Measurements from ENCODE around the gene CSNK1D.

DNA sequence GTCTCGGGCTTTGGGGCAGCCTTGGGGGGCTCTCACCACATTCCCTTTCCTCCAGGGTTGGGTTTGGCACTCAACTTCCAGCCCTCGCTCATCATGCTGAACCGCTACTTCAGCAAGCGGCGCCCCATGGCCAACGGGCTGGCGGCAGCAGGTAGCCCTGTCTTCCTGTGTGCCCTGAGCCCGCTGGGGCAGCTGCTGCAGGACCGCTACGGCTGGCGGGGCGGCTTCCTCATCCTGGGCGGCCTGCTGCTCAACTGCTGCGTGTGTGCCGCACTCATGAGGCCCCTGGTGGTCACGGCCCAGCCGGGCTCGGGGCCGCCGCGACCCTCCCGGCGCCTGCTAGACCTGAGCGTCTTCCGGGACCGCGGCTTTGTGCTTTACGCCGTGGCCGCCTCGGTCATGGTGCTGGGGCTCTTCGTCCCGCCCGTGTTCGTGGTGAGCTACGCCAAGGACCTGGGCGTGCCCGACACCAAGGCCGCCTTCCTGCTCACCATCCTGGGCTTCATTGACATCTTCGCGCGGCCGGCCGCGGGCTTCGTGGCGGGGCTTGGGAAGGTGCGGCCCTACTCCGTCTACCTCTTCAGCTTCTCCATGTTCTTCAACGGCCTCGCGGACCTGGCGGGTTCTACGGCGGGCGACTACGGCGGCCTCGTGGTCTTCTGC lies 36.3 kb downstream of the CSNK1D start:
- TF ChIP-seq, protein P1, sequence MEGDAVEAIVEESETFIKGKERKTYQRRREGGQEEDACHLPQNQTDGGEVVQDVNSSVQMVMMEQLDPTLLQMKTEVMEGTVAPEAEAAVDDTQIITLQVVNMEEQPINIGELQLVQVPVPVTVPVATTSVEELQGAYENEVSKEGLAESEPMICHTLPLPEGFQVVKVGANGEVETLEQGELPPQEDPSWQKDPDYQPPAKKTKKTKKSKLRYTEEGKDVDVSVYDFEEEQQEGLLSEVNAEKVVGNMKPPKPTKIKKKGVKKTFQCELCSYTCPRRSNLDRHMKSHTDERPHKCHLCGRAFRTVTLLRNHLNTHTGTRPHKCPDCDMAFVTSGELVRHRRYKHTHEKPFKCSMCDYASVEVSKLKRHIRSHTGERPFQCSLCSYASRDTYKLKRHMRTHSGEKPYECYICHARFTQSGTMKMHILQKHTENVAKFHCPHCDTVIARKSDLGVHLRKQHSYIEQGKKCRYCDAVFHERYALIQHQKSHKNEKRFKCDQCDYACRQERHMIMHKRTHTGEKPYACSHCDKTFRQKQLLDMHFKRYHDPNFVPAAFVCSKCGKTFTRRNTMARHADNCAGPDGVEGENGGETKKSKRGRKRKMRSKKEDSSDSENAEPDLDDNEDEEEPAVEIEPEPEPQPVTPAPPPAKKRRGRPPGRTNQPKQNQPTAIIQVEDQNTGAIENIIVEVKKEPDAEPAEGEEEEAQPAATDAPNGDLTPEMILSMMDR (IDR thresholded peaks at IDR 0.05 in 2 of 3, conservative IDR thresholded peaks at IDR 0.05 in 1 of 3; ENCODE audit: control insufficient read depth in 2 of 3, extremely low read depth in 1 of 3, insufficient read depth in 1 of 3, low read depth in 3 of 3, low read length in 3 of 3) = no peak
- TF ChIP-seq NRF1 (conservative IDR thresholded peaks at IDR 0.05; ENCODE audit: low read depth, low read length) (no peak), POLR2A (IDR thresholded peaks at IDR 0.05; ENCODE audit: low read depth, low read length) (peak; percentile 29), ESRRA (IDR thresholded peaks at IDR 0.05; ENCODE audit: low read length) (no peak), CBFB (IDR thresholded peaks at IDR 0.05; ENCODE audit: low read depth) (no peak), EZH2 (IDR thresholded peaks at IDR 0.05; ENCODE audit: borderline replicate concordance, control insufficient read depth, low read depth, low read length) (no peak), CHD4 (IDR thresholded peaks at IDR 0.05) (no peak), RAD21 (IDR thresholded peaks at IDR 0.05; ENCODE audit: insufficient read depth, low read depth, low read length) (no peak), SP1 (IDR thresholded peaks at IDR 0.05; ENCODE audit: low read depth, low read length) (no peak), PML (IDR thresholded peaks at IDR 0.05; ENCODE audit: low read length) (no peak)
- TF ChIP-seq, protein P2, sequence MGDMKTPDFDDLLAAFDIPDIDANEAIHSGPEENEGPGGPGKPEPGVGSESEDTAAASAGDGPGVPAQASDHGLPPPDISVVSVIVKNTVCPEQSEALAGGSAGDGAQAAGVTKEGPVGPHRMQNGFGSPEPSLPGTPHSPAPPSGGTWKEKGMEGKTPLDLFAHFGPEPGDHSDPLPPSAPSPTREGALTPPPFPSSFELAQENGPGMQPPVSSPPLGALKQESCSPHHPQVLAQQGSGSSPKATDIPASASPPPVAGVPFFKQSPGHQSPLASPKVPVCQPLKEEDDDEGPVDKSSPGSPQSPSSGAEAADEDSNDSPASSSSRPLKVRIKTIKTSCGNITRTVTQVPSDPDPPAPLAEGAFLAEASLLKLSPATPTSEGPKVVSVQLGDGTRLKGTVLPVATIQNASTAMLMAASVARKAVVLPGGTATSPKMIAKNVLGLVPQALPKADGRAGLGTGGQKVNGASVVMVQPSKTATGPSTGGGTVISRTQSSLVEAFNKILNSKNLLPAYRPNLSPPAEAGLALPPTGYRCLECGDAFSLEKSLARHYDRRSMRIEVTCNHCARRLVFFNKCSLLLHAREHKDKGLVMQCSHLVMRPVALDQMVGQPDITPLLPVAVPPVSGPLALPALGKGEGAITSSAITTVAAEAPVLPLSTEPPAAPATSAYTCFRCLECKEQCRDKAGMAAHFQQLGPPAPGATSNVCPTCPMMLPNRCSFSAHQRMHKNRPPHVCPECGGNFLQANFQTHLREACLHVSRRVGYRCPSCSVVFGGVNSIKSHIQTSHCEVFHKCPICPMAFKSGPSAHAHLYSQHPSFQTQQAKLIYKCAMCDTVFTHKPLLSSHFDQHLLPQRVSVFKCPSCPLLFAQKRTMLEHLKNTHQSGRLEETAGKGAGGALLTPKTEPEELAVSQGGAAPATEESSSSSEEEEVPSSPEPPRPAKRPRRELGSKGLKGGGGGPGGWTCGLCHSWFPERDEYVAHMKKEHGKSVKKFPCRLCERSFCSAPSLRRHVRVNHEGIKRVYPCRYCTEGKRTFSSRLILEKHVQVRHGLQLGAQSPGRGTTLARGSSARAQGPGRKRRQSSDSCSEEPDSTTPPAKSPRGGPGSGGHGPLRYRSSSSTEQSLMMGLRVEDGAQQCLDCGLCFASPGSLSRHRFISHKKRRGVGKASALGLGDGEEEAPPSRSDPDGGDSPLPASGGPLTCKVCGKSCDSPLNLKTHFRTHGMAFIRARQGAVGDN (IDR thresholded peaks at IDR 0.05) = no peak

Measured in GM12878 (cell line).